IgD-negative memory B cell (primary cell): ENCODE measurements around the gene C19orf18. TPM values are rescaled to one million over a fixed set of nuclear protein-coding genes. Genes with fewer than 3 reads are reported as not detected.
"Not testable (repeated sequence)": the region's sequence is repeated elsewhere in the genome, so short reads cannot be mapped to it uniquely, and the experiment has no call there.

Source experiments
- H3K27ac Mint-ChIP-seq, 3 donors: one replicate each; pipeline ENCODE4 v1.8.0; 2020 to 2022; ENCODE audit warnings: mild to moderate bottlenecking in 3 of 3, mixed read lengths in 3 of 3, moderate library complexity in 1 of 3
- H3K27me3 Mint-ChIP-seq: one replicate; pipeline ENCODE4 v1.8.0; 2021; ENCODE audit warnings: mixed read lengths
- H3K36me3 Mint-ChIP-seq: one replicate; pipeline ENCODE4 v1.8.0; 2020; ENCODE audit warnings: mild to moderate bottlenecking, mixed read lengths
- H3K4me1 Mint-ChIP-seq, 3 donors: one replicate each; pipeline ENCODE4 v1.8.0; 2020 to 2022; ENCODE audit warnings: mixed read lengths in 3 of 3, mild to moderate bottlenecking in 1 of 3
- H3K4me3 Mint-ChIP-seq, 4 donors: one replicate each; pipeline ENCODE4 v1.8.0; 2020 to 2022; ENCODE audit warnings: mild to moderate bottlenecking in 4 of 4, mixed read lengths in 4 of 4, moderate library complexity in 3 of 4
- H3K9me3 Mint-ChIP-seq, 3 donors: one replicate each; pipeline ENCODE4 v1.8.0; 2020 to 2021; ENCODE audit warnings: mixed read lengths in 3 of 3, mild to moderate bottlenecking in 1 of 3
- polyA plus RNA-seq: library from polyadenylated mRNA; unstranded; fragments of 300-500 nt; fragmentation: Illumina TruSeq; gene quantifications from one replicate; pipeline ENCODE4 v1.2.3, GENCODE V29; 2021

The C19orf18 gene
- not detected for polyA plus RNA-seq

DNA sequence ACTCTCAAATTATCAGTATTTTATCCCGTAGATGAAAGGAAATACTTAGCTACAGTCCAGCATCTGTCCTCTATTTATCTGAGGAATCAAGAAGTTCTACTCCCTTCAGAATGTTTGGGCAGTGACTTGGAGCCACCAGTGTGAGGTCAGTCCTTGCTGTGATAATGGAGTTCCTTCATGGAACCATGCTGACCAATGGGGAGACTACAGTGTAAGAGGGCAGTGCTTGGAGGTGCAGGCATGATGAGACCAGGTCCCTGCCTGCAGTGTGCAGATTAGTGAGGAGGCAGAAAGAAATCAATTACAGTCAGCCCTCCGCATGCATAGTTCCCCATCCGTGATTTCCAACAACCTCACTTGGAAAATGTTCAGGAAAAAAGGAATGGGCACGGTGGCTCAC is at the start of gene C19orf18:
Gene C19orf18 (minus strand): TSS at position 101 of the 400 bp plus-strand sequence. CDS start 102 bp downstream, outside the sequence.
- H3K27ac Mint-ChIP-seq: peak within 1 kb of the TSS in 1 of 3 donors; percentile 47
- H3K27me3 Mint-ChIP-seq: no peaks in the 10 kb centered on the region
- peaks cover 0 to 1% (median 0%) of the 10 kb centered on the region in 3 donors for H3K4me1 Mint-ChIP-seq
- H3K36me3 Mint-ChIP-seq: peaks cover 16% of the 10 kb centered on the region
- peaks cover 16 to 53% (median 53%) of the 10 kb centered on the region in 3 donors for H3K9me3 Mint-ChIP-seq
- no peak within 1 kb of the TSS for H3K4me3 Mint-ChIP-seq

DNA sequence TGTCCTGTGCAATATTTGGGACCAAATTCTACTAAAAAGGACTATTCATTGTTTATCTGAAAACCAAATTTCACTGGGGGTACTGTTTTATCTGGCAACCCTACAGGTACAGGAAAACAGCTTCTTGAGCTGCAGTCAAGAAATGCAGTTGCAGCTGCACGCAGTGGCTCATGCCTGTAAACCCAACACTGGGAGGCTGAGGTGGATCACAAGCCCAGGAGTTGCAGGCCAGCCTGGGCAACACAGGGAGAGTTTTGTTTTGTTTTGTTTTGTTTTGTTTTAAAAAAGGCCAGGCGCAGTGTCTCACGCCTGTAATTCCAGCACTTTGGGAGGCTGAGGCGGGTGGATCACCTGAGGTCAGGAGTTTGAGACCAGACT is 47.9 kb upstream of the C19orf18 start:
- no peak overlapping the region for H3K27ac Mint-ChIP-seq
- H3K9me3 Mint-ChIP-seq: peaks cover 0 to 21% (median 19%) of the 10 kb centered on the region in 3 donors
- H3K4me1 Mint-ChIP-seq: no peaks in the 10 kb centered on the region
- peaks cover 2% of the 10 kb centered on the region for H3K36me3 Mint-ChIP-seq
- no peak overlapping the region for H3K4me3 Mint-ChIP-seq
- H3K27me3 Mint-ChIP-seq: no peaks in the 10 kb centered on the region

DNA sequence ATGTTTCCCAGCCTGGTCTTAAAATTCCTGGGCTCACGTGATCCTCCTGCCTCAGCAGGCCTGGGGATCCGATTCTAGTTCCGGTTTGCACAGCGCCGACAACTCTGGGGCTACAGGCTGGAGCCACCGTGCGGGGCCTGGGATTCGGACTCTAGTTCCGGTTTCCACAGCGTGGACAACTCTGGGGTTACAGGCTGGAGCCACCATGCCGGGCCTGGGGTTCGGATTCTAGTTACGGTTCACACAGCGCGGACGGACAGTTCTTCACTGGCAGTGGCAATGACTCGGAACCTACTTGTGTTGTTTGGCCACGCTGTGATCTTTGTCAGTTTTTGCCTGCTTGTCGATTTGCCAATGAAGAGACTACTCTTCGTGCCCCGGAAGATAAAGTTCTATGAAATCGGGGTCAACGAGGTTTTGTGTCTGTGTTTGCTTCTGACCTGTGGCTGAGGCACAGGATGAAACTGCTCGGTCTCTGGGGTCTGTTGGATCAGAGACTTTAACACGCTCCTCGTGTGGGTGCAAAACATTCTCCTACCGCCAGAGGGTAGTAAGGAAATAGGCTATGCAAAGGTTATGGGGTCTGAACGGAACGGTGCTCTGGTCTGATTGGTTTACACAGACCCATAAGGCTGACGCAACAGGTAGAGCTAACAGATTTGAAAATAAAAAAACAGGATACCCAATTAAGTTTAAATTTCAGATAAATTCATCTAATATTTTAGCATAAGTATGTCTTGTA is 47.4 kb upstream of the C19orf18 start:
- no peaks in the 10 kb centered on the region for H3K4me1 Mint-ChIP-seq
- no peak overlapping the region for H3K27ac Mint-ChIP-seq
- peaks cover 2% of the 10 kb centered on the region for H3K36me3 Mint-ChIP-seq
- peaks cover 2 to 19% (median 18%) of the 10 kb centered on the region in 3 donors for H3K9me3 Mint-ChIP-seq
- H3K4me3 Mint-ChIP-seq: no peak overlapping the region
- H3K27me3 Mint-ChIP-seq: no peaks in the 10 kb centered on the region

DNA sequence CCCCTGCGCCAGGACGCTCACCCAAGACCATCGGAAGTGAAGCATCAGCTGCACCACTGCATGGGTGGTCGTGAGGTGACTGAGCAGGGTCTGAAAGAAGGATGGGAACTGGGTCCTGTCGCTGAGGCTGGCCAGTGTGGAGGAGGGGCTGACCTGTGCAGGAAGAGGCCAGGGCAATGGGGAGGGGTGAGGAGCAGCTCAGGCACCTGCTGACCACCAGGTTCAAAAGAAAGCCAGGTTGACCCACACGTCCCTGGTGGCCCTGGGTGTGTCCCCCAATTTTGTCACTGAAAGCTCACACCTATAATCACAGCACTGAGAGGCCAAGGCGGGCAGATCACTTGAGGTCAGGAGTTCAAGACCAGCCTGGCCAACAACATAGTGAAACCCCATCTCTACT is 45.8 kb upstream of the C19orf18 start:
- Mint-ChIP-seq H3K27ac (no peak overlapping the region), H3K27me3 (no peaks in the 10 kb centered on the region), H3K4me1 (no peaks in the 10 kb centered on the region), H3K4me3 (no peak overlapping the region), H3K36me3 (peaks cover 2% of the 10 kb centered on the region), H3K9me3 (peaks cover 2 to 20% (median 10%) of the 10 kb centered on the region in 3 donors)

DNA sequence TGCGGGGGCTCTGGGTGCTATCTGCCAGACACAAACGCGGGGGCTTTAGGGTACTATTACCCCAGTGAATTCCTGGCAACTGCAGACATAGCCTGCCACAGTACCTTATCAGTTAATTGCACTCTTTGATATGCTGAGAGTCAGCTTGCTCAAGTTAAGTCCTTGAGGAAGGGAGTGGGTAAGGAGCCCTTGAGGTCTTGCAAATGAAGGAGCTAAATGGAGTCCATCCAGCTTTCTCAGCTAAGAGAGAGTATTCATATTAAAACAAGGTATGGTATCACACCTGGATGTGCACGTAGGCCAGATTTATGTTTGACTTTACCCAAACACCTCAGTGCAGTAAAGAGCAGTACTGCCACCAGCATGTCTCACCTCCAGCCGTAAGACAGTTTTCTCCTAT is 39.8 kb upstream of the C19orf18 start:
- Mint-ChIP-seq H3K27ac (no peak overlapping the region), H3K9me3 (peaks cover 3 to 34% (median 11%) of the 10 kb centered on the region in 3 donors), H3K36me3 (no peaks in the 10 kb centered on the region), H3K4me3 (no peak overlapping the region), H3K27me3 (peaks cover 3% of the 10 kb centered on the region), H3K4me1 (no peaks in the 10 kb centered on the region)

DNA sequence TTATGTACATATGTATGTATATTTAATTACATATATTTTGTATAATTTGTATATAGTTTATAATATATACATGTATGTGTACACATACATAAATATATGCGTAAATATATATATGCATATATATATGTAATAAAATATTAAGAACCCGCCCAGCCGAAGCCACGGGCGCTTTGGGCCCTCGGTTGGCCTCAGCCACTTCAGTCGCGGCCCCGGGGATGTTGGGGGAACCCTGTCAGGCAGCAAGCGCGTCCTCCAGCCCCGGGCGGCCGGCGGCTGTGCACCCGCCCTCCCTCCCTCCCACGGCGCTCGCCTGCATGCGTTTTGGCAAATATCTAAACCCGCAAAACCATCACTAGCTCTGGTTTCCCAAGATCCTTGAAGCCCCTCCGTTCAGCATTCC is 36.2 kb upstream of the C19orf18 start:
- peaks cover 13 to 45% (median 34%) of the 10 kb centered on the region in 3 donors for H3K9me3 Mint-ChIP-seq
- peaks cover 5% of the 10 kb centered on the region for H3K36me3 Mint-ChIP-seq
- H3K27ac Mint-ChIP-seq: no peak overlapping the region
- peak overlapping the region in 2 of 4 donors; percentile 67 to 79 for H3K4me3 Mint-ChIP-seq
- H3K27me3 Mint-ChIP-seq: peaks cover 3% of the 10 kb centered on the region
- H3K4me1 Mint-ChIP-seq: no peaks in the 10 kb centered on the region

DNA sequence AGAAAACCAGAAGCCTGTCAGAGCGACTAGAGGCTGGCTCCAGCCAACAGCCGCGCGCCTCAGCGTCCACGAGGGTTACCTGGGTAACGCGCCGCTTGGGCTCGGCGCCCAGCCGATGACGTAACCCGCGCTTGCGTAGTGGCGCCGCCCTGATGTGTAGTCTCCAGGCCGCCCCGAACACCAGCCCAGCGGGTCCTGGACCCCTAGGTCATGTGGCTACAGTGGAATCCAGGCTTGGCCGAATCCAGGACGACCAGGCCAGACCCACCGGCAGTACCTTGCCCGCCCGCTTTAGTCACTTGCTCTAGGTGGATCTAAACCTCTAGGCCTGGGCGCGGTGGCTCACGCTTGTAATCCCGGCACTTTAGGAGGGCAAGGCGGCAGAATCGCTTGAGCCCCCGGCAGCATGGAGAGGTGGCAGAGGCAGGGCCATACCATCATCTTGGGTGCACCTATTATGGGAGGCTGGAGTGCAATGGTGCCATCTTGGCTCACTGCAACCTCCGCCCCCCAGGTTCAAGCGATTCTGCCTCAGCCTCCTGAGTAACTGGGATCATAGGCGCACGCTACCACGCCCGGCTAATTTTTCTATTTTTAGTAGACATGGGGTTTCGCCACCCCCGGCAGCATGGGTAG is 35.5 kb upstream of the C19orf18 start:
- Mint-ChIP-seq H3K9me3 (peaks cover 13 to 52% (median 40%) of the 10 kb centered on the region in 3 donors), H3K4me1 (peaks cover 0 to under 1% (median 0%) of the 10 kb centered on the region in 3 donors), H3K27ac (no peak overlapping the region), H3K4me3 (peak overlapping the region; percentile 49 to 66 (median 59)), H3K36me3 (peaks cover 10% of the 10 kb centered on the region), H3K27me3 (peaks cover 3% of the 10 kb centered on the region)

DNA sequence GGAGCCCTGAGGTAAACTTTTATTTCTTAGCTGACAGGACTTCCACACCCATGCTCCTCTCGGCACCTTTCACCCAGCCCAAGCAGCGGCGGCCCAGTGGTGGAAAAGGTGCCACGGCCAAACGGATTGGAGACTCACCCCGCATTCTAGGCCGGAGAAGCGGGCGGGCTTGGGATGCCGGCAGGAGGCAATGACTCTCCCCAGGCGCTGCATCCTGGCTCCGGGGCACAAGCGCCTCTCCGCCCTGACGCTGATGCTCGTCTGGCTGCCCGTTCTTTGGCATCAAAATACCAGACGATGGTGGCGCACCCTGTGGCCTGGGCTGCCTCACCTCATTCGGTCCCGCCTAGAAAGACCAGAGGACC is 34.9 kb upstream of the C19orf18 start:
- peaks cover 17 to 56% (median 45%) of the 10 kb centered on the region in 3 donors for H3K9me3 Mint-ChIP-seq
- H3K4me1 Mint-ChIP-seq: peaks cover 2 to 6% (median 5%) of the 10 kb centered on the region in 3 donors
- peak overlapping the region in 1 of 3 donors; percentile 76 for H3K27ac Mint-ChIP-seq
- H3K4me3 Mint-ChIP-seq: peak overlapping the region in 1 of 4 donors; percentile 61
- H3K27me3 Mint-ChIP-seq: peaks cover 3% of the 10 kb centered on the region
- peaks cover 14% of the 10 kb centered on the region for H3K36me3 Mint-ChIP-seq

DNA sequence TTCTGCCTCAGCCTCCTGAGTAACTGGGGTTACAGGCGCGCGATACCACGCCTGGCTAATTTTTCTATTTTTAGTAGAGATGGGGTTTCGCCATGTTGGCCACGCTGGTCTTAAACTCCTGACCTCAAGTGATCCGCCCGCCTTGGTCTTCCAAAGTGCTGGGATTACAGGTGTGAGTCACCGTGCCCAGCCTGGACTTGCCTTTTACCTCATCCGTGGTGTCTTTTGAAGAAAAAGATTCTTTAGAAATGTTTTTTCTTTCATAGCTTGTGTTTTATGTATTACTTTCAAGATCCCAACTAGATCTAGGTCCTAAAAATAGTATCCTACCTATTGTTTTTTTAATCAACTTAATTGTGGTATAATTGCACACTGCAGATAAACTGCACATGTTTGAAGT is 34.5 kb upstream of the C19orf18 start:
- H3K4me1 Mint-ChIP-seq, H3K27me3 Mint-ChIP-seq: not testable (repeated sequence)
- peaks cover 20 to 58% (median 48%) of the 10 kb centered on the region in 3 donors for H3K9me3 Mint-ChIP-seq
- H3K27ac Mint-ChIP-seq: peak overlapping the region in 1 of 3 donors; percentile 76
- peak overlapping the region in 2 of 4 donors; percentile 35 to 58 for H3K4me3 Mint-ChIP-seq
- peaks cover 14% of the 10 kb centered on the region for H3K36me3 Mint-ChIP-seq

DNA sequence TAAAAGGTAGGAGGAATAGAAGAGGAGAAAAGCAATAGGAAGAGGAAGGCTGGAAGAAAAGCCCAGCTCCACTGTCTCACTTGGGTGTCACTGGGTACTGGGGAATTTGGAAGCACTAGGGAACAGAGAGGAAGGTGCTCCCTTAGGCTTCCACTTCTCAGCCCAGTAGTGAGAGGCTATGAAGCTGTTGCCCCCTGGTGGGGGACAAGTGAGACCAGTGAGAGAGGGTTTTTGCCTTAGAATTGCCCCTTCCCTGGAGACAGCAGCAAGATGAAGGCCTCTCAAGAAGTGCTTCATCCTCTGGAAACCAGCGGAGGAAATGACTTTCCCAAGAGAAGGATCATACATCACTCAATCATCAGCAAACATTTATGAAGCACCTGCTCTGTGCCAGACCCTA is 33.0 kb upstream of the C19orf18 start:
- Mint-ChIP-seq H3K27me3 (no peaks in the 10 kb centered on the region), H3K9me3 (peaks cover 21 to 52% (median 44%) of the 10 kb centered on the region in 3 donors), H3K4me1 (peaks cover 7 to 11% (median 8%) of the 10 kb centered on the region in 3 donors), H3K27ac (no peak overlapping the region), H3K36me3 (peaks cover 14% of the 10 kb centered on the region), H3K4me3 (no peak overlapping the region)

DNA sequence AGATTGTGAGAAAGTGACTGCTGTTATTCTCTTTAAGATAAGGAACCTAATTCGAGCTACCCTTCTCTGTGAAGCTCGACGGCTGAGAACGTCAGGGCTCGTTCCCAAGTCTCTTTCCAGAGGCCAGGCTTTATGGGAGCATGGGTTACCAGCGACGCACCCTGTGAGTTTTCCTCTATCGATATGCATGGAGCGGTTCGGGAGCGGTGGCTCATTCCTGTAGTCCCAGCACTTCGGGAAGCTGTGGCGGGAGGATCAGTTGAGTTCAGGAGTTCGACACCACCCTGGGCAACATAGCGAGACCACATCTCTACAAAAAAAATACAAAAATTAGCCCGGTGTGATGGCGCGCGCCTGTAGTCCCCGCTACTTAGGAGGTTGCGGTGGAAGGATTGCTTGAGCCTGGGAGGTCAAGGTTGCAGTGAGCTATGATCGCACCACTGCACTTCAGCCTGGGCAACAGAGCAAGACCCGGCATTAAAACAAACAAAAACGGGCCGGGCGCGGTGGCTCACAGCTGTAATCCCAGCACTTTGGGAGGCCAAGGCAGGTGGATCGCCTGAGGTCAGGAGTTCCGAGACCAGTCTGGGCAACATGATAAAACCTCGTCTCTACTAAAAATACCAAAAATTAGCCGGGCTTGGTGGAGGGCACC is 29.0 kb upstream of the C19orf18 start:
- H3K27me3 Mint-ChIP-seq: no peaks in the 10 kb centered on the region

DNA sequence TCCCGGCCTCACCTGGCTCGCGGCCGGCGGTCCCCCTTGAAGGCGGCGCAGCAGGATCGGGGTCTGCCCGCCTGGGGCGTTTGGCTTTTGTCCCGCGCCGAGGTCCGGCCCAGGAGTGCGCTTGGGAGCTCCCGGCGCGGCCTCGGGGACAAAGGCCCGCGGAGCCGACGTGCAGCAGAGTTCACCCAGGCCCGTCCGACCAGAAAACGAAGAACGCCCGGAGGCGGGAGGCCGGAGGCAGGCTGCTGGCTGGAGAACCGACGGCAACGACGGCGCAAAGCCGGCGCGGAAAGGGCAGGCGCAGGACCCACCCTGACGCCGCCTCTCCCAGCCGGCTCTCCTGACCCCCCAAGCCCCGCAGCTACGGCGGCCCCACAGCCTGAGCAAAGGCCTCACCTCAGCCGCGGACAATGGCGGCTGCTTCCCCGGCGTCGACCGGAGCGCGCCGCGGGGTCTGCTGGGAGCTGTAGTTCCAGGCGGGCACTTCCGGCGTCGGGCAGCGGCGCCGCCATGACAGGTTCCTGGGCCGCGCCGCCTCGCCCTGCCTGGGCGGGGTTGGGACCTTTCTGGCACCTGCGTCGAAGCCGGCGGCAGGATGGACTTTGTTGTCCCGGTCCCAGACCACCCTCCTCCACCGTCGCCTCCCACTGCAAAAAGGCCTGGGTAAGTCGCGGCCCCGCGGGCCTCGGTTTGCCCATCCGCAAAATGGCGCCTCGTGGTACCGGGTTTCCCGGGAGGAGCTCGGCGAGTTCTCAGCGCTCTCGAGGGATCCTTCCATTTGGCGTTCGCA is 28.2 kb upstream of the C19orf18 start, which contains the start of gene ZNF606:
Gene ZNF606 (minus strand): TSS at position 437 of the 790 bp plus-strand sequence. CDS start 1,501 bp downstream, outside the sequence.
- Mint-ChIP-seq H3K4me1 (peaks cover 14 to 21% (median 15%) of the 10 kb centered on the region in 3 donors), H3K36me3 (peaks cover 24% of the 10 kb centered on the region), H3K27ac (peak within 1 kb of the TSS; percentile 91 to 94 (median 92)), H3K9me3 (peaks cover 15 to 41% (median 38%) of the 10 kb centered on the region in 3 donors), H3K4me3 (peak within 1 kb of the TSS; percentile 85 to 97 (median 94)), H3K27me3 (no peaks in the 10 kb centered on the region)

More for the DNA sequence above, 29.0 kb upstream of the C19orf18 start:
- peaks cover 17 to 46% (median 35%) of the 10 kb centered on the region in 3 donors for H3K9me3 Mint-ChIP-seq
- peak overlapping the region; percentile 73 to 94 (median 91) for H3K27ac Mint-ChIP-seq
- peak overlapping the region; percentile 85 to 97 (median 94) for H3K4me3 Mint-ChIP-seq
- peaks cover 14 to 21% (median 15%) of the 10 kb centered on the region in 3 donors for H3K4me1 Mint-ChIP-seq
- H3K36me3 Mint-ChIP-seq: peaks cover 24% of the 10 kb centered on the region

DNA sequence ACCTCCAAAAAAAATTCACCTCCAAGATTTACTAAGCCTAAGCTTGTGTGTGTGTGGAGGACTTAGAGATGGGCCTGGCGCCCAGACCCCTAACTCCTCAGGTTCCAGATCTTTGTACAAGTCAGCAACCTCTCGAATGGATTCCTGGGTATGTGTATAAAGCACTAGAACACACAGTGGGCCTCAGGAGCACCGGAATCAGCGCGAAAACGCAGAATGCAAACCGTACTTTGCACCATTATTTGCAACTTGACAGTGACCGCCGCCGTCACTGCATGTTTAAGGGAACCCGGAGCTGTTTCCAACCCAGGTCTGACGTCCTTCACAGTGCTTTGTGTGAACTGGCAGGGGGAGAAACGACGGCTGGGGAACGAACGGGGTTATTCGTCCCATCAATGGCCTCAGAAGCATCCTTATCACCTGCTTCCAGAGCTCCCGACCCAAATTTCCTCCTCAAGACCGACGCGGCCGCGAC is 27.6 kb upstream of the C19orf18 start:
- H3K27me3 Mint-ChIP-seq: no peaks in the 10 kb centered on the region
- peaks cover 14 to 21% (median 15%) of the 10 kb centered on the region in 3 donors for H3K4me1 Mint-ChIP-seq
- H3K27ac Mint-ChIP-seq: peak overlapping the region; percentile 85 to 92 (median 91)

DNA sequence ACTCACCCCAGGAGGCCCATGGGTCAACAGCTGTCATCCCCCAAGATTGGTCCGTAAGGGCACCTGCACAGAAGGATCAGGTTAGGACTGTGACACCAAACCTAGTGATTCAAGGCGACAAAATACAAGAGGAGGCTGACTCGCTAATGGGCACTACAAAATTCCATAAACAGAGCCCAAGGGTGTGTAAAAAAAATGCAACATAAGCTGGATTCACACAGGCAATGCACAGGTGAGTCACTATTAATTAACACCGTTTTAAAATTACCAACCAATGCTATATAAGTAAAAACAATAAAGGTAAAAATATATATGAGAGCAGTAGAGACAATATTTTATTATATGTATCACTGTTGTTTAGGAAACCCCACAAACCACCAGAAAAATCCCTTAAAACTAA is 26.3 kb upstream of the C19orf18 start:
- Mint-ChIP-seq H3K4me3 (peak overlapping the region in 2 of 4 donors; percentile 89 to 92), H3K4me1 (peaks cover 14 to 21% (median 15%) of the 10 kb centered on the region in 3 donors), H3K27ac (peak overlapping the region in 1 of 3 donors; percentile 85), H3K9me3 (peaks cover 11 to 38% (median 32%) of the 10 kb centered on the region in 3 donors), H3K27me3 (no peaks in the 10 kb centered on the region), H3K36me3 (peaks cover 30% of the 10 kb centered on the region)

More for the DNA sequence above, 27.6 kb upstream of the C19orf18 start:
- Mint-ChIP-seq H3K9me3 (peaks cover 12 to 38% (median 36%) of the 10 kb centered on the region in 3 donors), H3K4me3 (peak overlapping the region; percentile 85 to 92 (median 89)), H3K36me3 (peaks cover 25% of the 10 kb centered on the region)
